Mammary epithelial cell (primary cell): ENCODE measurements around the gene CST4.
"Not testable (repeated sequence)": the region's sequence is repeated elsewhere in the genome, so short reads cannot be mapped to it uniquely, and the experiment has no call there.

Experiments
- CTCF ChIP-seq, 2 donors: IDR thresholded peaks in 1 of 2; conservative IDR thresholded peaks in 1 of 2; 2 replicates each; pipeline ENCODE4 v1.5.1; 2011 to 2012; ENCODE audit warnings: inconsistent platforms in 2 of 2, low read length in 2 of 2, mild to moderate bottlenecking in 2 of 2, control low read depth in 1 of 2, low read depth in 1 of 2; ENCODE audit not compliant: insufficient read depth in 1 of 2; ENCODE audit errors: extremely low read depth in 1 of 2
- EZH2 ChIP-seq: IDR thresholded peaks from 2 replicates; pipeline ENCODE4 v1.6.1; 2012; ENCODE audit warnings: low read length, inconsistent platforms, borderline replicate concordance

GRCh38 chr20:23719351-23719750 is 30.5 kb upstream of the CST4 start:
- TF ChIP-seq CTCF (conservative IDR thresholded peaks at IDR 0.05 in 1 of 2, IDR thresholded peaks at IDR 0.05 in 1 of 2; ENCODE audit: extremely low read depth in 1 of 2, insufficient read depth in 1 of 2, low read depth in 1 of 2, low read length in 2 of 2); EZH2: not testable (repeated sequence)
